HEK293 (cell line): ENCODE data around the gene NFIX.

ENCODE experiments used
- EGR2 ChIP-seq: fragments of 450-650 bp; formaldehyde crosslinking; IDR thresholded peaks from 2 replicates; pipeline ENCODE4 v1.5.1; 2016; ENCODE audit warnings: low read depth, missing biosample characterization, missing genetic modification characterization
- GLIS1 ChIP-seq: fragments of 450-650 bp; formaldehyde crosslinking; IDR thresholded peaks from 2 replicates; pipeline ENCODE4 v1.5.1; 2016; ENCODE audit warnings: missing biosample characterization, missing genetic modification characterization
- KLF10 ChIP-seq: fragments of 450-650 bp; IDR thresholded peaks from 2 replicates; pipeline ENCODE4 v1.5.1; 2018; ENCODE audit warnings: missing biosample characterization, mild to moderate bottlenecking, missing genetic modification characterization
- KLF7 ChIP-seq: fragments of 450-650 bp; formaldehyde crosslinking; IDR thresholded peaks from 2 replicates; pipeline ENCODE4 v1.5.1; 2016; ENCODE audit warnings: missing biosample characterization, missing genetic modification characterization, borderline replicate concordance
- KLF9 ChIP-seq: fragments of 450-650 bp; formaldehyde crosslinking; IDR thresholded peaks from 2 replicates; pipeline ENCODE4 v1.5.1; 2016; ENCODE audit warnings: missing biosample characterization, missing genetic modification characterization, low read depth
- TCF7L2 ChIP-seq: IDR thresholded peaks from 2 replicates; pipeline ENCODE4 v1.6.1; 2011; ENCODE audit warnings: low read depth, mild to moderate bottlenecking, inconsistent platforms, low read length, moderate library complexity, borderline replicate concordance
- YY2 ChIP-seq: fragments of 450-650 bp; formaldehyde crosslinking; IDR thresholded peaks from 2 replicates; pipeline ENCODE4 v1.5.1; 2016; ENCODE audit warnings: missing biosample characterization, missing genetic modification characterization
- ZBTB8A ChIP-seq: fragments of 450-650 bp; formaldehyde crosslinking; IDR thresholded peaks from 2 replicates; pipeline ENCODE4 v1.5.1; 2016; ENCODE audit warnings: missing biosample characterization, missing genetic modification characterization
- ZEB2 ChIP-seq: fragments of 450-650 bp; formaldehyde crosslinking; IDR thresholded peaks from 2 replicates; pipeline ENCODE4 v1.5.1; 2016; ENCODE audit warnings: missing biosample characterization, missing genetic modification characterization
- ZNF175 ChIP-seq: fragments of 450-650 bp; formaldehyde crosslinking; IDR thresholded peaks from 2 replicates; pipeline ENCODE4 v1.5.1; 2016; ENCODE audit warnings: missing biosample characterization, missing genetic modification characterization
- ZNF202 ChIP-seq: fragments of 450-650 bp; formaldehyde crosslinking; IDR thresholded peaks from 2 replicates; pipeline ENCODE4 v1.5.1; 2016; ENCODE audit warnings: missing biosample characterization, missing genetic modification characterization, borderline replicate concordance
- ZNF211 ChIP-seq: fragments of 450-650 bp; formaldehyde crosslinking; IDR thresholded peaks from 2 replicates; pipeline ENCODE4 v1.5.1; 2016; ENCODE audit warnings: low read depth, missing biosample characterization, missing genetic modification characterization
- ZNF350 ChIP-seq: fragments of 450-650 bp; formaldehyde crosslinking; IDR thresholded peaks from 2 replicates; pipeline ENCODE4 v1.5.0; 2017; ENCODE audit warnings: missing biosample characterization, mild to moderate bottlenecking, missing genetic modification characterization
- ZNF555 ChIP-seq: fragments of 450-650 bp; formaldehyde crosslinking; conservative IDR thresholded peaks from 2 replicates; pipeline ENCODE4 v1.5.1; 2017; ENCODE audit warnings: missing biosample characterization, mild to moderate bottlenecking, missing genetic modification characterization, inconsistent platforms
- ZNF677 ChIP-seq: fragments of 450-650 bp; IDR thresholded peaks from 2 replicates; pipeline ENCODE4 v1.5.0; 2018; ENCODE audit warnings: missing biosample characterization, mild to moderate bottlenecking, missing genetic modification characterization, moderate library complexity
- ZNF701 ChIP-seq: fragments of 450-650 bp; formaldehyde crosslinking; IDR thresholded peaks from 2 replicates; pipeline ENCODE4 v1.5.1; 2016; ENCODE audit warnings: missing biosample characterization, missing genetic modification characterization
- ZNF747 ChIP-seq: fragments of 450-650 bp; formaldehyde crosslinking; IDR thresholded peaks from 2 replicates; pipeline ENCODE4 v1.5.1; 2016; ENCODE audit warnings: missing biosample characterization, missing genetic modification characterization
- ZSCAN23 ChIP-seq: fragments of 450-650 bp; formaldehyde crosslinking; IDR thresholded peaks from 2 replicates; pipeline ENCODE4 v1.5.1; 2016; ENCODE audit warnings: missing biosample characterization, missing genetic modification characterization
- ZXDB ChIP-seq: fragments of 450-650 bp; formaldehyde crosslinking; IDR thresholded peaks from 2 replicates; pipeline ENCODE4 v1.5.1; 2016; ENCODE audit warnings: missing biosample characterization, missing genetic modification characterization
- TF ChIP-seq, protein P1 (sequence below): fragments of 450-650 bp; formaldehyde crosslinking; IDR thresholded peaks from 2 replicates; pipeline ENCODE4 v1.5.1; 2016; ENCODE audit warnings: missing biosample characterization, missing genetic modification characterization, borderline replicate concordance
- TF ChIP-seq, protein P2 (sequence below): fragments of 450-650 bp; formaldehyde crosslinking; IDR thresholded peaks from 2 replicates; pipeline ENCODE4 v1.5.1; 2017; ENCODE audit warnings: missing biosample characterization, missing genetic modification characterization
- TF ChIP-seq, protein P3 (sequence below): fragments of 450-650 bp; formaldehyde crosslinking; IDR thresholded peaks from 2 replicates; pipeline ENCODE4 v1.5.1; 2017; ENCODE audit warnings: missing biosample characterization, missing genetic modification characterization
- TF ChIP-seq, protein P4 (sequence below): fragments of 450-650 bp; formaldehyde crosslinking; IDR thresholded peaks from 2 replicates; pipeline ENCODE4 v1.5.1; 2017; ENCODE audit warnings: missing biosample characterization, missing genetic modification characterization
- TF ChIP-seq, protein P5 (sequence below): fragments of 450-650 bp; formaldehyde crosslinking; IDR thresholded peaks from 2 replicates; pipeline ENCODE4 v1.5.1; 2016; ENCODE audit warnings: missing biosample characterization, missing genetic modification characterization
- TF ChIP-seq, protein P6 (sequence below): fragments of 450-650 bp; formaldehyde crosslinking; IDR thresholded peaks from 2 replicates; pipeline ENCODE4 v1.5.1; 2016; ENCODE audit warnings: missing biosample characterization, missing genetic modification characterization

The NFIX gene

DNA sequence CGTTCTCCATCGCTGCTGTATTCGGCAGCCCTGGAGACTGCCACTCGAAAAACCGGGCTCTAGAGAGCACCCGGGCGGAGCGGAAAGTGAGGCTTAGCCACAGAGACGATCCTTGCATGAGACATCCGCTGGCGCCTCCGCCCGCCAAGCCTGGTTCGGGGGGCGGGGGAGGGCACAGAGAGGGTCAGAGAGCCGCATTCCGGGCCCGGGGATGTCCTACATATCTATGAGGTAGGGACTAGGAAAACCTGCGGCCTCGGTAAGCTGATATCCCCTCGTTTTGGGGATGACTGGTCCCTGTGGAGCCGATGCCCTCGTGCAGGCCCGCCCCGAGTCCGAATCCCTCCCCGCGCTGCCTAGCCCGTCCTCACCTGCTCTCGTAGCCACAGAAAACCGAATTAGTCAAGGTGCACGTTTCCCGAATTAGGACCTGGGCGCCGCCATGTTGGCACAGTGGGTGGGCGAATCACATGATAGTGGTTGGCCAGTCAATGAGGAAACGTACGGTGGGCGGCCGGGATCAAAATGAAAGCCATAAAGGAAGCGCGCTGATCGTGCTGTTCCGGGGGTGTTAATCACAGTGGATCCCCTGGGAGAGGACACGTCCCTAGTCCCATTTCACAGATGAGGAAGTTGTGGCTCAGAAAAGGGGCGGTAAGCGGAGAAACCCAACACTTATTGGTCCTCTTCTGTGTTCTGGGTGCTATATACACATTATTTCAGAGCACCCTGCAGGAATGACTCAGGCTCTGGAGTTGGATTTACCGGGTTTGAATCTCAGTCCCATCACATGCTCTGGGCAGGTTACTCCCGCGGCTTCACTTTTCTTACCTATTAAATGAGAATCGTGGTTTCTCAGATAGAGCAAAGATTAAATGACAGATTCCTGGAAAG, 121.3 kb downstream of the NFIX start, which contains the start of gene TRMT1 (continued):
- TF ChIP-seq, protein P1, sequence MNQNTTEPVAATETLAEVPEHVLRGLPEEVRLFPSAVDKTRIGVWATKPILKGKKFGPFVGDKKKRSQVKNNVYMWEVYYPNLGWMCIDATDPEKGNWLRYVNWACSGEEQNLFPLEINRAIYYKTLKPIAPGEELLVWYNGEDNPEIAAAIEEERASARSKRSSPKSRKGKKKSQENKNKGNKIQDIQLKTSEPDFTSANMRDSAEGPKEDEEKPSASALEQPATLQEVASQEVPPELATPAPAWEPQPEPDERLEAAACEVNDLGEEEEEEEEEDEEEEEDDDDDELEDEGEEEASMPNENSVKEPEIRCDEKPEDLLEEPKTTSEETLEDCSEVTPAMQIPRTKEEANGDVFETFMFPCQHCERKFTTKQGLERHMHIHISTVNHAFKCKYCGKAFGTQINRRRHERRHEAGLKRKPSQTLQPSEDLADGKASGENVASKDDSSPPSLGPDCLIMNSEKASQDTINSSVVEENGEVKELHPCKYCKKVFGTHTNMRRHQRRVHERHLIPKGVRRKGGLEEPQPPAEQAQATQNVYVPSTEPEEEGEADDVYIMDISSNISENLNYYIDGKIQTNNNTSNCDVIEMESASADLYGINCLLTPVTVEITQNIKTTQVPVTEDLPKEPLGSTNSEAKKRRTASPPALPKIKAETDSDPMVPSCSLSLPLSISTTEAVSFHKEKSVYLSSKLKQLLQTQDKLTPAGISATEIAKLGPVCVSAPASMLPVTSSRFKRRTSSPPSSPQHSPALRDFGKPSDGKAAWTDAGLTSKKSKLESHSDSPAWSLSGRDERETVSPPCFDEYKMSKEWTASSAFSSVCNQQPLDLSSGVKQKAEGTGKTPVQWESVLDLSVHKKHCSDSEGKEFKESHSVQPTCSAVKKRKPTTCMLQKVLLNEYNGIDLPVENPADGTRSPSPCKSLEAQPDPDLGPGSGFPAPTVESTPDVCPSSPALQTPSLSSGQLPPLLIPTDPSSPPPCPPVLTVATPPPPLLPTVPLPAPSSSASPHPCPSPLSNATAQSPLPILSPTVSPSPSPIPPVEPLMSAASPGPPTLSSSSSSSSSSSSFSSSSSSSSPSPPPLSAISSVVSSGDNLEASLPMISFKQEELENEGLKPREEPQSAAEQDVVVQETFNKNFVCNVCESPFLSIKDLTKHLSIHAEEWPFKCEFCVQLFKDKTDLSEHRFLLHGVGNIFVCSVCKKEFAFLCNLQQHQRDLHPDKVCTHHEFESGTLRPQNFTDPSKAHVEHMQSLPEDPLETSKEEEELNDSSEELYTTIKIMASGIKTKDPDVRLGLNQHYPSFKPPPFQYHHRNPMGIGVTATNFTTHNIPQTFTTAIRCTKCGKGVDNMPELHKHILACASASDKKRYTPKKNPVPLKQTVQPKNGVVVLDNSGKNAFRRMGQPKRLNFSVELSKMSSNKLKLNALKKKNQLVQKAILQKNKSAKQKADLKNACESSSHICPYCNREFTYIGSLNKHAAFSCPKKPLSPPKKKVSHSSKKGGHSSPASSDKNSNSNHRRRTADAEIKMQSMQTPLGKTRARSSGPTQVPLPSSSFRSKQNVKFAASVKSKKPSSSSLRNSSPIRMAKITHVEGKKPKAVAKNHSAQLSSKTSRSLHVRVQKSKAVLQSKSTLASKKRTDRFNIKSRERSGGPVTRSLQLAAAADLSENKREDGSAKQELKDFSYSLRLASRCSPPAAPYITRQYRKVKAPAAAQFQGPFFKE (tag by site-specific recombination): no peak
- TF ChIP-seq, protein P2, sequence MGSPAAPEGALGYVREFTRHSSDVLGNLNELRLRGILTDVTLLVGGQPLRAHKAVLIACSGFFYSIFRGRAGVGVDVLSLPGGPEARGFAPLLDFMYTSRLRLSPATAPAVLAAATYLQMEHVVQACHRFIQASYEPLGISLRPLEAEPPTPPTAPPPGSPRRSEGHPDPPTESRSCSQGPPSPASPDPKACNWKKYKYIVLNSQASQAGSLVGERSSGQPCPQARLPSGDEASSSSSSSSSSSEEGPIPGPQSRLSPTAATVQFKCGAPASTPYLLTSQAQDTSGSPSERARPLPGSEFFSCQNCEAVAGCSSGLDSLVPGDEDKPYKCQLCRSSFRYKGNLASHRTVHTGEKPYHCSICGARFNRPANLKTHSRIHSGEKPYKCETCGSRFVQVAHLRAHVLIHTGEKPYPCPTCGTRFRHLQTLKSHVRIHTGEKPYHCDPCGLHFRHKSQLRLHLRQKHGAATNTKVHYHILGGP: no peak
- TF ChIP-seq ZNF747: no peak
- TF ChIP-seq ZNF350 (tag by site-specific recombination): no peak
- no peak for TF ChIP-seq ZNF211 (tag by site-specific recombination)
- no peak for TF ChIP-seq ZNF175 (tag by site-specific recombination)
- no peak for TF ChIP-seq ZNF701 (tag by site-specific recombination)
- TF ChIP-seq ZSCAN23 (tag by site-specific recombination): peak; percentile 93
- TF ChIP-seq ZNF555: no peak
- TF ChIP-seq, protein P3, sequence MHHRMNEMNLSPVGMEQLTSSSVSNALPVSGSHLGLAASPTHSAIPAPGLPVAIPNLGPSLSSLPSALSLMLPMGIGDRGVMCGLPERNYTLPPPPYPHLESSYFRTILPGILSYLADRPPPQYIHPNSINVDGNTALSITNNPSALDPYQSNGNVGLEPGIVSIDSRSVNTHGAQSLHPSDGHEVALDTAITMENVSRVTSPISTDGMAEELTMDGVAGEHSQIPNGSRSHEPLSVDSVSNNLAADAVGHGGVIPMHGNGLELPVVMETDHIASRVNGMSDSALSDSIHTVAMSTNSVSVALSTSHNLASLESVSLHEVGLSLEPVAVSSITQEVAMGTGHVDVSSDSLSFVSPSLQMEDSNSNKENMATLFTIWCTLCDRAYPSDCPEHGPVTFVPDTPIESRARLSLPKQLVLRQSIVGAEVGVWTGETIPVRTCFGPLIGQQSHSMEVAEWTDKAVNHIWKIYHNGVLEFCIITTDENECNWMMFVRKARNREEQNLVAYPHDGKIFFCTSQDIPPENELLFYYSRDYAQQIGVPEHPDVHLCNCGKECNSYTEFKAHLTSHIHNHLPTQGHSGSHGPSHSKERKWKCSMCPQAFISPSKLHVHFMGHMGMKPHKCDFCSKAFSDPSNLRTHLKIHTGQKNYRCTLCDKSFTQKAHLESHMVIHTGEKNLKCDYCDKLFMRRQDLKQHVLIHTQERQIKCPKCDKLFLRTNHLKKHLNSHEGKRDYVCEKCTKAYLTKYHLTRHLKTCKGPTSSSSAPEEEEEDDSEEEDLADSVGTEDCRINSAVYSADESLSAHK (tag by site-specific recombination): peak; percentile 77; the same call in 1 of the 2 replicates
- TF ChIP-seq YY2 (tag by site-specific recombination): peak; percentile 97
- no peak for TF ChIP-seq ZNF202 (tag by site-specific recombination)
- TF ChIP-seq, protein P4, sequence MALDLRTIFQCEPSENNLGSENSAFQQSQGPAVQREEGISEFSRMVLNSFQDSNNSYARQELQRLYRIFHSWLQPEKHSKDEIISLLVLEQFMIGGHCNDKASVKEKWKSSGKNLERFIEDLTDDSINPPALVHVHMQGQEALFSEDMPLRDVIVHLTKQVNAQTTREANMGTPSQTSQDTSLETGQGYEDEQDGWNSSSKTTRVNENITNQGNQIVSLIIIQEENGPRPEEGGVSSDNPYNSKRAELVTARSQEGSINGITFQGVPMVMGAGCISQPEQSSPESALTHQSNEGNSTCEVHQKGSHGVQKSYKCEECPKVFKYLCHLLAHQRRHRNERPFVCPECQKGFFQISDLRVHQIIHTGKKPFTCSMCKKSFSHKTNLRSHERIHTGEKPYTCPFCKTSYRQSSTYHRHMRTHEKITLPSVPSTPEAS (tag by site-specific recombination): peak; percentile 52
- no peak for TF ChIP-seq TCF7L2
- peak; percentile 62 for TF ChIP-seq ZBTB8A (tag by site-specific recombination)
- no peak; the same call in 1 of the 2 replicates for TF ChIP-seq KLF9 (tag by site-specific recombination)
- TF ChIP-seq, protein P5, sequence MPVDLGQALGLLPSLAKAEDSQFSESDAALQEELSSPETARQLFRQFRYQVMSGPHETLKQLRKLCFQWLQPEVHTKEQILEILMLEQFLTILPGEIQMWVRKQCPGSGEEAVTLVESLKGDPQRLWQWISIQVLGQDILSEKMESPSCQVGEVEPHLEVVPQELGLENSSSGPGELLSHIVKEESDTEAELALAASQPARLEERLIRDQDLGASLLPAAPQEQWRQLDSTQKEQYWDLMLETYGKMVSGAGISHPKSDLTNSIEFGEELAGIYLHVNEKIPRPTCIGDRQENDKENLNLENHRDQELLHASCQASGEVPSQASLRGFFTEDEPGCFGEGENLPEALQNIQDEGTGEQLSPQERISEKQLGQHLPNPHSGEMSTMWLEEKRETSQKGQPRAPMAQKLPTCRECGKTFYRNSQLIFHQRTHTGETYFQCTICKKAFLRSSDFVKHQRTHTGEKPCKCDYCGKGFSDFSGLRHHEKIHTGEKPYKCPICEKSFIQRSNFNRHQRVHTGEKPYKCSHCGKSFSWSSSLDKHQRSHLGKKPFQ (tag by site-specific recombination): peak; percentile 52; the same call in 1 of the 2 replicates
- TF ChIP-seq ZNF677 (tag by site-specific recombination): no peak
- TF ChIP-seq ZEB2 (tag by site-specific recombination): peak; percentile 86
- TF ChIP-seq, protein P6, sequence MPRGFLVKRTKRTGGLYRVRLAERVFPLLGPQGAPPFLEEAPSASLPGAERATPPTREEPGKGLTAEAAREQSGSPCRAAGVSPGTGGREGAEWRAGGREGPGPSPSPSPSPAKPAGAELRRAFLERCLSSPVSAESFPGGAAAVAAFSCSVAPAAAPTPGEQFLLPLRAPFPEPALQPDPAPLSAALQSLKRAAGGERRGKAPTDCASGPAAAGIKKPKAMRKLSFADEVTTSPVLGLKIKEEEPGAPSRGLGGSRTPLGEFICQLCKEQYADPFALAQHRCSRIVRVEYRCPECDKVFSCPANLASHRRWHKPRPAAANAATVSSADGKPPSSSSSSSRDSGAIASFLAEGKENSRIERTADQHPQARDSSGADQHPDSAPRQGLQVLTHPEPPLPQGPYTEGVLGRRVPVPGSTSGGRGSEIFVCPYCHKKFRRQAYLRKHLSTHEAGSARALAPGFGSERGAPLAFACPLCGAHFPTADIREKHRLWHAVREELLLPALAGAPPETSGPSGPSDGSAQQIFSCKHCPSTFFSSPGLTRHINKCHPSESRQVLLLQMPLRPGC (tag by site-specific recombination): peak; percentile 80
- TF ChIP-seq KLF7: no peak
- peak; percentile 88 for TF ChIP-seq KLF10 (tag by site-specific recombination)
- peak; percentile 89 for TF ChIP-seq EGR2
- TF ChIP-seq ZXDB (tag by site-specific recombination): peak; percentile 93
- peak; percentile 83 for TF ChIP-seq GLIS1 (tag by site-specific recombination)
